ENCODE data around the gene CFAP410. TPM values are rescaled to one million over a fixed set of nuclear protein-coding genes. Genes with fewer than 3 reads are reported as not detected.

CFAP410 gene
- total and polyA plus RNA-seq, 2 of the 4 experiments (the other 2 are of a cell fraction): 3.8 to 10.3 TPM

DNA sequence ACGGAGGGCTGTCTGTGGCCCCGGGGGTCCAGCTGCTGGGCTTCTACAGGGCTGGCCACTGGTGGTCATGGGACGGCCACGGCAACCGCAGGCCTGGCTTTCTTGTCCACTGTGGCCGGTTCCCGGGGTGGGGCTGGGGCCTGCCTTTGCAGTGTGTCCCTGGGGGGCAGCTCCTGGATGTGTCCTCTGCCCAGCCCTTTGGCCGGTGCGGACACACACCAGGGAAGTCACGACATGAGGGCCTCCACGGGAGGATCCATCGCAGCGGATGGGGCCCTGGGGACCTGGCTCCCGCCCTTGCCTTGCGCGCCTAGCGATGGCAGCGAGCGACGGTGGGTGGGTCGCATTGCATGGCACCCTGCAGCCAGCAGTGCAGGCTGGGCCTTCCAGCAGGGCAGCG, 21.3 kb downstream of the CFAP410 start:
- CTCF ChIA-PET: no interaction called here
- H3K4me2 ChIP-seq (ENCODE audit: low read depth, low read length): no peak overlapping the region
- H2BK120ac ChIP-seq (ENCODE audit: low read depth, low read length): no peak overlapping the region
- no peak overlapping the region for H2AK5ac ChIP-seq (ENCODE audit: low read depth, low read length)
- no peak overlapping the region for H3K27ac ChIP-seq (ENCODE audit: insufficient read depth, low read length)
- H4K20me1 ChIP-seq (ENCODE audit: insufficient read depth, low read length): peaks cover 6% of the 10 kb centered on the region
- POLR2A ChIA-PET (ENCODE audit: unreplicated experiment): no interaction called here
- ATAC-seq (ENCODE audit: low read depth) (no peak), DNase-seq (no peak)
- H4K8ac ChIP-seq (ENCODE audit: low read depth in 2 of 2, low read length in 2 of 2): no peak overlapping the region
- H3K9me1 ChIP-seq (ENCODE audit: insufficient read depth, low read length): peaks cover 5% of the 10 kb centered on the region; the same call in 1 of the 2 replicates
- no peak overlapping the region for H3K9ac ChIP-seq (ENCODE audit: low read depth, low read length)
- H2AK9ac ChIP-seq (replicated peaks; ENCODE audit: low read depth, low read length, poor library complexity): no peak overlapping the region
- no peak overlapping the region for H3K4me3 ChIP-seq (ENCODE audit: insufficient read depth, low read depth, low read length)
- no TSS peak for BruUV-seq (replicated peaks)
- H3K27me3 ChIP-seq (ENCODE audit: control insufficient read depth, insufficient read depth, low read length): no peaks in the 10 kb centered on the region
- no peak overlapping the region for H2AFZ ChIP-seq (replicated peaks; ENCODE audit: low read length, poor library complexity)
- no peak for TF ChIP-seq RAD21 (IDR thresholded peaks at IDR 0.05; ENCODE audit: low read length)
- no peak overlapping the region for H3K4ac ChIP-seq (ENCODE audit: low read depth, low read length)
- 99% methylated on average over 14 of the region's 22 CpGs; no CpG with 5 or more reads in 1 of the 2 experiments for WGBS, 2 experiments (ENCODE audit: extremely low coverage in 2 of 2, insufficient read length in 1 of 2)
- no peak overlapping the region for H2BK5ac ChIP-seq (ENCODE audit: low read depth, low read length, poor library complexity, severe bottlenecking)
- peaks cover 72% of the 10 kb centered on the region for H3K36me3 ChIP-seq (ENCODE audit: control insufficient read depth, insufficient read depth, low read length)
- in situ Hi-C loops (cut with MboI; ENCODE audit: low sequenced_read_pairs): no loop called here
- H4K91ac ChIP-seq (ENCODE audit: insufficient read depth, low read depth, low read length): no peak overlapping the region
- no peak overlapping the region for H2BK20ac ChIP-seq (ENCODE audit: low read depth, low read length)
- dilution Hi-C loops (cut with HindIII; ENCODE audit: low sequenced_read_pairs, unreplicated experiment): no loop called here
- intact Hi-C loops (cut with micrococcal nuclease): no loop called here
- H3K18ac ChIP-seq (ENCODE audit: low read depth, low read length): no peak overlapping the region
- H4K5ac ChIP-seq (ENCODE audit: low read depth, low read length): no peak overlapping the region
- H3K14ac ChIP-seq (replicated peaks; ENCODE audit: low read depth, low read length): no peak overlapping the region
- H3K56ac ChIP-seq (ENCODE audit: extremely low read depth, insufficient read depth, low read length): no peak overlapping the region
- no peaks in the 10 kb centered on the region for H3K9me3 ChIP-seq (ENCODE audit: control insufficient read depth, insufficient read depth, low read length)
- no peaks in the 10 kb centered on the region for H3K79me1 ChIP-seq (ENCODE audit: low read depth in 1 of 2, low read length in 2 of 2)
- H3K4me1 ChIP-seq (ENCODE audit: control insufficient read depth, insufficient read depth, low read length): no peaks in the 10 kb centered on the region
- no peak overlapping the region for H2BK15ac ChIP-seq (ENCODE audit: low read depth, low read length)
- H3K23ac ChIP-seq (ENCODE audit: low read depth, low read length): no peak overlapping the region
